Measurements from ENCODE around the gene AHCTF1. TPM values are rescaled to one million over a fixed set of nuclear protein-coding genes. Genes with fewer than 3 reads are reported as not detected.

The AHCTF1 gene
- total RNA-seq, 2 donors from 2014 or later = 30.8 to 45.6 TPM

GRCh38 chr1:246805135-246805716 lies 126.5 kb downstream of the AHCTF1 start:
- Mint-ChIP-seq H3K9me3 (no peaks in the 10 kb centered on the region), H3K27ac (no peak overlapping the region), H3K27me3 (peaks cover 3% of the 10 kb centered on the region), H3K4me1 (no peaks in the 10 kb centered on the region), H3K4me3 (no peak overlapping the region), H3K36me3 (ENCODE audit: low read depth) (no peaks in the 10 kb centered on the region)
- no peak for ATAC-seq (replicated peaks)

DNA sequence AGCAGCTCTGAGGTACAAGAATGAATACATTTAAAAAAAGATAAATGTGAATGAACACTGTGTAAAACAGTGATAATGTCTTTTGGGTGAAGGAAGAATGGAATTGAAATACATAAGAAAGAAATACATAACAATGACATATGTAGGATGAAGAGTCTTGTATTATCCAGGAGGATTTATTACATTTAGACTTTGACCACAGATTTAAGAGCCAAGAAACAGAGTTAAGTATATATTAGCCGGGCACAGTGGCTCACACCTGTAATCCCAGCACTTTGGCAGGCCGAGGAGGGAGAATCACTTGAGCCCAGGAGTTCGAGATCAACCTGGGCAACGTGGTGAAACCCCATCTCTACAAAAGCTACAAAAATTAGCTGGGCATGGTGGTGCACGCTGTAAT lies 127.9 kb downstream of the AHCTF1 start:
- no peaks in the 10 kb centered on the region for H3K36me3 Mint-ChIP-seq (ENCODE audit: low read depth)
- no peak for ATAC-seq (replicated peaks)
- no peak overlapping the region for H3K27ac Mint-ChIP-seq
- no peaks in the 10 kb centered on the region for H3K4me1 Mint-ChIP-seq
- peaks cover 6% of the 10 kb centered on the region for H3K27me3 Mint-ChIP-seq
- H3K9me3 Mint-ChIP-seq = no peaks in the 10 kb centered on the region
- no peak overlapping the region for H3K4me3 Mint-ChIP-seq

DNA sequence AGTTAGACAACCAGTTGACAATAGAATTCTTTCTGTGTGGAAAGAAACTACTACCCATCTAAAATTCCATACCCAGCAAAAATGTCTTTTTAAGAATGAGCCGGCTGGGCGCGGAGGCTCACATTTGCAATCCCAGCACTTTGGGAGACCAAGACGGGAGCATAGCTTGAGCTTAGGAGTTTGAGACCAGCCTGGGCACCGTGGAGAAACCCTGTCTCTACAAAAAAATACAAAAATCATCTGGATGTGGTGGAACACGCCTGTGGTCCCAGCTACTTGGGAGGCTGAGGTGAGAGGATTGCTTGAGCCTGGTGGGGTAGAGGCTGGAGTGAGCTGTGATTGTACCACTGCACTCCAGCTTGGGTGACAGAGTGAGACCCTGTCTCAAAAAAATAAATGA lies 128.4 kb downstream of the AHCTF1 start:
- no peak overlapping the region for H3K4me3 Mint-ChIP-seq
- H3K4me1 Mint-ChIP-seq = no peaks in the 10 kb centered on the region
- H3K9me3 Mint-ChIP-seq = no peaks in the 10 kb centered on the region
- no peaks in the 10 kb centered on the region for H3K36me3 Mint-ChIP-seq (ENCODE audit: low read depth)
- peaks cover 6% of the 10 kb centered on the region for H3K27me3 Mint-ChIP-seq
- no peak for ATAC-seq (replicated peaks)
- H3K27ac Mint-ChIP-seq = no peak overlapping the region

- Mint-ChIP-seq H3K4me1 (no peaks in the 10 kb centered on the region), H3K9me3 (no peaks in the 10 kb centered on the region), H3K4me3 (no peak overlapping the region), H3K27ac (no peak overlapping the region), H3K27me3 (peaks cover 6% of the 10 kb centered on the region), H3K36me3 (ENCODE audit: low read depth) (no peaks in the 10 kb centered on the region)
- ATAC-seq (replicated peaks) = no peak
These were observed 130.3 kb downstream of the AHCTF1 start for GRCh38 chr1:246801241-246802020.

GRCh38 chr1:246800756-246801155 lies 131.0 kb downstream of the AHCTF1 start:
- Mint-ChIP-seq H3K4me1 (no peaks in the 10 kb centered on the region), H3K36me3 (ENCODE audit: low read depth) (no peaks in the 10 kb centered on the region), H3K4me3 (no peak overlapping the region)

DNA sequence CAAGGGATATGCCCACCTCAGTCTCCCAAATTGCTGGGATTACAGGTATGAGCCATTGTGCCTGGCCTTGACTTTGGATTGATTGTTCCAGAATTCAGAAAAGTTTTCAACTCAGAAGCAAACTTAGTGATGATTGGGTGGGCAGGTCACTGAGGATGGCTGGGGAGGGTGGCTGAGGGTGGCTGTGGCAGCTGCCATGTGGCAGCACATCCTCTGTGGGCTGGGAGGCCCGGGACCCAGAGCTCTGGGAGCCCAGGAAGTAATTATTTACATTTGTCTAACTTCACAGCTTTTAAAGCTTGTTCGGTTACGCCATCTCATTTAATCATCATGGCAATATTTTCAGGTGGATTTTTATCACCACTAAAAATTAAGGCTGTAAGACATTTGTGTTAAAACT lies 131.4 kb downstream of the AHCTF1 start:
- no peak for ATAC-seq (replicated peaks)
- H3K9me3 Mint-ChIP-seq = no peaks in the 10 kb centered on the region
- no peak overlapping the region for H3K27ac Mint-ChIP-seq

More at GRCh38 chr1:246800756-246801155, 131.0 kb downstream of the AHCTF1 start:
- H3K9me3 Mint-ChIP-seq = no peaks in the 10 kb centered on the region
- H3K27me3 Mint-ChIP-seq = peaks cover 6% of the 10 kb centered on the region
- ATAC-seq (replicated peaks) = no peak
- no peak overlapping the region for H3K27ac Mint-ChIP-seq

DNA sequence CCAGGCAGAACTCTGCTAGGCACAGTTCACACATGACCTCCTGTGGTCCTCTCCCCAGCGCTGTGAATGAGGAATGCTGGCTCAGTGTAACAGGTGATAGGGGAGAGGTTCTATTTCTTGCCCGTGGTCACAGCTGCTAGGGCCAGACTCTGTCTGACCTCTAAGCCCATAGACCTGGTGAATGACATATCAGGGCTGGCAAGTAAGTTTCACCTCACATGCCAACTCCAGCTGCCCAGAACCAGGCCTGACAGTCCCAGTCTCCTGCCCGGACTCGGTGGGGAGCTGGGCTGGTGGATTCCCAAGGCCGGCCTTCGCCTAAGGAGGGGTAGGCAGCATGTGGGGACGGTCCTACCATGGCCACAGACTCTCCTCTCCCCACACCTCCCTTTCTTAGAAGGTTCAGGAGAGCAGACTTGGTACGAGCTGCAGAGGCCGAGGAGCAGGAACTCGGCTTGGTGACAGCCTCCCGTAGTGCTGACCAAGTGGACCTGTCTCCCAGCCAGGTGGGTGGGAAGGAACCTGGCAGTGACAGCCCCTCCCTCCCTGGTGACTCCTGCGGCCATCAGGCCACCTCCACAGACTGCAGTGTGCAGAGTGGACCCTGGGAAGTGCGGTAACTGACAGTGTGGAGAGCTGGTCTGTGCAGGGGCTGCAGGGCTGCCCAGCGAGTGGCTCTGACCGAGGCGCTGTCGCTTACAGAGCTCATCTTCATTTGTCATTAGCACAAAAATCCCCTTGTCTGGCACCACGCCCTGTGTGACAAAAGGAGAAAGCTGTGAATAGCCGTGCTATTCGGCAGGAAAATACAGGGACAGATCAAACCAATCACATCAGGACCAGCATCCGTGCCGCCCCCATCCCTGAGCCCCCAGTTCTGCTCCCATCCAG lies 132.9 kb downstream of the AHCTF1 start:
- Mint-ChIP-seq H3K36me3 (ENCODE audit: low read depth) (no peaks in the 10 kb centered on the region), H3K9me3 (no peaks in the 10 kb centered on the region), H3K27ac (no peak overlapping the region), H3K27me3 (peaks cover 3% of the 10 kb centered on the region), H3K4me3 (no peak overlapping the region), H3K4me1 (no peaks in the 10 kb centered on the region)
- peak; percentile 31 for ATAC-seq (replicated peaks)

More for the DNA sequence above, 131.4 kb downstream of the AHCTF1 start:
- Mint-ChIP-seq H3K36me3 (ENCODE audit: low read depth) (no peaks in the 10 kb centered on the region), H3K27me3 (peaks cover 3% of the 10 kb centered on the region), H3K4me3 (no peak overlapping the region), H3K4me1 (no peaks in the 10 kb centered on the region)

DNA sequence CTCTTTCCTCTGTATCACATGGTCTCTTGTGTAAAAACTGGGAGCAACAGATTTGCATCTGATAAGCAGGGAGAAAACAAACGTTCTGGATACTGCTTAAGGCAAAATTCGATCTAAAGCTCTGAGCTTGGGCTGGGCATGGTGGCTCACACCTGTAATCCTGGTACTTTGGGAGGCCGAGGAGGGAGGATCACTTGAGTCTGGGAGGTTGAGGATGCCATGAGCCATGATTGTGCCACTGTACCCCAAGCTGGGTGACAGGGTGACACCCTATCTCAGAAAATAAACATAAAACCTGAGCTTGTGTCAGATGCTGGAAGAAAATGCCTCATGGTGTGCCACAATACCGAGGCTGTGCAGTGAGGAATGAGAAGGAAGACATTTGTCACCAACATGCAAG lies 133.6 kb downstream of the AHCTF1 start:
- peaks cover 5% of the 10 kb centered on the region for H3K27me3 Mint-ChIP-seq

GRCh38 chr1:246797597-246797996 lies 134.2 kb downstream of the AHCTF1 start:
- H3K36me3 Mint-ChIP-seq (ENCODE audit: low read depth) = no peaks in the 10 kb centered on the region
- no peak overlapping the region for H3K27ac Mint-ChIP-seq
- peaks cover 7% of the 10 kb centered on the region for H3K27me3 Mint-ChIP-seq
- no peaks in the 10 kb centered on the region for H3K9me3 Mint-ChIP-seq
- H3K4me1 Mint-ChIP-seq = no peaks in the 10 kb centered on the region
- H3K4me3 Mint-ChIP-seq = no peak overlapping the region
- no peak for ATAC-seq (replicated peaks)

More for the DNA sequence above, 133.6 kb downstream of the AHCTF1 start:
- Mint-ChIP-seq H3K27ac (no peak overlapping the region), H3K4me1 (no peaks in the 10 kb centered on the region), H3K36me3 (ENCODE audit: low read depth) (no peaks in the 10 kb centered on the region), H3K4me3 (no peak overlapping the region), H3K9me3 (no peaks in the 10 kb centered on the region)
- ATAC-seq (replicated peaks) = no peak

- peaks cover 7% of the 10 kb centered on the region for H3K27me3 Mint-ChIP-seq
- H3K36me3 Mint-ChIP-seq (ENCODE audit: low read depth) = no peaks in the 10 kb centered on the region
- ATAC-seq (replicated peaks) = no peak
- no peak overlapping the region for H3K27ac Mint-ChIP-seq
- no peak overlapping the region for H3K4me3 Mint-ChIP-seq
- H3K4me1 Mint-ChIP-seq = no peaks in the 10 kb centered on the region
- H3K9me3 Mint-ChIP-seq = no peaks in the 10 kb centered on the region
These were observed 134.6 kb downstream of the AHCTF1 start for GRCh38 chr1:246797157-246797556.

DNA sequence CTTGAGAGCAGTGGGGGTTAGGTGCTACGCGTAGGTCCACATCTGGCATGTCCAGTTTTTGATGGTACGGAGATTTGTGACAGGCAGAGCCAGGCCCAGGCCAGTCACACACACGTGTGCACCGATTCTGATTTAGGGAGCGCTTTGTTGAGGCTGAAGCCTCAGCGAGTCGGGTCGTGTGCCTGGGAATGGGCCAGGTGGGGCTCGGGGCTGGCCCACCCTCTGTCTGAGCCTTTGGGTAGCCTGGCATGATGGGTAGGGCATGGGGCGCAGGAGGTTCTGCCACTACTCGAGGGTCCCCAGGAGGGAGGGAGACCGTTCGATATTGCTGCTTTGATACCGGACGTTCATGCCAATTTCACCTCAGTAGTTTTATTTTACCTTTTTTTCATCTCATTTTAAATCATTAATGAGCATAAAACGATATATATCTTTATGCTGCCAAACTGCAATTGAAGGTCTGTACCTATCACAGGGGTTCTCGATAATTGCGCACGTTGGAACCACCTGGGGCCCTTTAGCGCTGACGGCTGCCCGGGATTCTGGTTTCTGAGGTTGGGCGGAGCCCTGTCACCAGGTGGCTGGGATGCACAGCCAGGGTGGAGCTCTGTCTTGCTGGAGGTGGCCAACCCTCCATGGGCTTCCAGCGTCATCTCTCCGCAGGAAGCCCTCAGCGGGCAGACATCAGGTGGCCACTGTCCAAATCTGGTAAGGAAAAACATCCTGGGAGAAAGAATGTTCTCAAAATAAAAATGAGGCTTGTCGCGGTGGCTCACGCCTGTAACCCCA lies 135.6 kb downstream of the AHCTF1 start:
- peaks cover 7% of the 10 kb centered on the region for H3K27me3 Mint-ChIP-seq
- no peaks in the 10 kb centered on the region for H3K4me1 Mint-ChIP-seq
- H3K36me3 Mint-ChIP-seq (ENCODE audit: low read depth) = no peaks in the 10 kb centered on the region
- H3K27ac Mint-ChIP-seq = no peak overlapping the region
- H3K9me3 Mint-ChIP-seq = no peaks in the 10 kb centered on the region
- ATAC-seq (replicated peaks) = no peak
- no peak overlapping the region for H3K4me3 Mint-ChIP-seq

- Mint-ChIP-seq H3K36me3 (ENCODE audit: low read depth) (no peaks in the 10 kb centered on the region), H3K27me3 (peaks cover 12% of the 10 kb centered on the region), H3K4me3 (no peak overlapping the region), H3K4me1 (no peaks in the 10 kb centered on the region), H3K9me3 (no peaks in the 10 kb centered on the region), H3K27ac (no peak overlapping the region)
- ATAC-seq (replicated peaks) = no peak
These were observed 136.7 kb downstream of the AHCTF1 start for GRCh38 chr1:246794828-246795671.

DNA sequence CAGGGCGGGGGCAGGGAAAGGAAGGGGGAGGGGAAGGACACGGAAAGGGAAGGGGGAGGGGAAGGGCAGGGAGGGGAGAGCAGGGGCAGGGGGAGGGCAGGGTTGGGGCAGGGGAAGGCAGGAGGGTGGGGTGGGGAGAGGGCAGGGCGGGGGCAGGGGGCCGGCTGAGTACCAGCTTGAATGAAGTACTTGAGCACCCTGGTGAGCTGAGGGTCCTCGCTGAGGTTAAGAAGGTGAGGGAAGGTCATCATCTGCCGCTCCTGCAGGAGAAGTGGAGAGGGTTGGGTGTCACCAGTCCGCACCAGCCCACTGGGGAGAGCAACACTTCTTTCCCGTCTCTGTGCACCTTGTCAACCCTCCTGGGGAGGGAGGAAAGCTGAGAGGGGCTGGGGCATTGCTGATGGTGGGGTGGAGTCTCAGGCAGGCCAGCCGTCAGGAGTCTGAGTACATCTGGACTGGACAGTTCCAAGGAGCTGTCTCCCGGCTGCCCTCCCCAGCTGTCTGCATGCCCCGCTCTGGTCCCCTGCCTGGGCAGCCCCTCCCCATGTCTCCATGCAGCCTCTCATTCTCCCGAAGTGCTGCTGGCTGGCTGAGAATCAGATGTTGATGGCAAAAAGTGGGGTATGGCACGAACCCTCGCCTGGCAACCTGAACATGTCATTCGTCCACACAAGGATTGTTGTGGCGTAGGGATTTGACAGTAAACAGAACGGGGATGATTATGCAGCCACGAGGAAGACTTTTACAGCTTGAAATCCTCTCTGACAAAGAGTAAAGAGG lies 137.5 kb downstream of the AHCTF1 start:
- no peak overlapping the region for H3K4me3 Mint-ChIP-seq
- peaks cover 11% of the 10 kb centered on the region for H3K27me3 Mint-ChIP-seq
- no peak for ATAC-seq (replicated peaks)
- no peaks in the 10 kb centered on the region for H3K4me1 Mint-ChIP-seq
- no peak overlapping the region for H3K27ac Mint-ChIP-seq
- no peaks in the 10 kb centered on the region for H3K36me3 Mint-ChIP-seq (ENCODE audit: low read depth)
- no peaks in the 10 kb centered on the region for H3K9me3 Mint-ChIP-seq

All from activated T-helper 17 cell treated with anti-CD3 and anti-CD28 coated beads, Interleukin-2, amount 50 U/mL, for 72 hours (primary cell).